NOMO-1 (cell line): ENCODE measurements around the gene FBXL19.
A peak's percentile ranks its signal among the peaks of the same experiment; 100 is the strongest.

Source experiments
- DNase-seq, 2 experiments: peaks; one replicate each; lab custom pipeline; 2025; ENCODE audit not compliant: unreplicated experiment in 2 of 2; lab: John Stamatoyannopoulos, UW

FBXL19 gene

DNA sequence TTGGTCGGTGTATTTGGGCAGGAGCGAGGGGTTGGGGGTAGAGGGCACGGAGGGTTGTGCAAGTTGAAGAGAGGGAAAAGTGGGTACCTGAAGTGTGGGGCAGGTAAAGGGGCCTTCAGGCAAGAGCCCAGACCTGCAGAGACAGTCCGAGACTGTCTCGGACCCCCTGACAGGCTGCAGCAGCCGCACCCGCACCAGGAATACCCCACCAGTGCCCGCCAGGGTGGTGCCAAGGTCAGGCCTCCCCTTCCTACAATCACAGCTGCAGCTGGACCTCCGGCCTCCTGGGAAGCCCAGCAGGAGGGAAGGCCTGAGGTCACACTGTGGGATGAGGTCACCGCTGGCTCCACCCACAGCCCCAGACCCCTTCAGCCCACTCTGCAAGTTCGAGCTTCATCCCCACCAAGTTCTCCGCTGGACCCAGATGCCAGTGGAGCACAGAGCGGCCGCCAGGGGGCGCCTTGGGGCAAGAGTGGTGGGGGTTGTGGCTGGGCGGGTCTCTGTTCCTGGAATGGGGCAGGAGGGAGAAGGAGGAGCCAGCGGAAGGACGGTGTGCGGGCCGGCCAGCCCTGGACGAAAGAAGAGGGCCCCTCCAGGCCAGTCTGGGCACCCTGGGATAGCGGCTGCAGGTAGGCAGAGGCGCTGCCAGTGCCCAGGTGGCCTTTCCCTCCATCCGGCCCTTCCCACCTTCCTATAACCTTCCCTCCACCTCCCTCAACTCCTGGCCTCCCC is 61.5 kb downstream of the FBXL19 start, which contains the start of gene HSD3B7:
Gene HSD3B7, plus strand, starts transcription at position 539 of the 732 bp plus-strand sequence. CDS start 452 bp downstream, outside the sequence.
- peak; percentile 68 to 80 for DNase-seq

DNA sequence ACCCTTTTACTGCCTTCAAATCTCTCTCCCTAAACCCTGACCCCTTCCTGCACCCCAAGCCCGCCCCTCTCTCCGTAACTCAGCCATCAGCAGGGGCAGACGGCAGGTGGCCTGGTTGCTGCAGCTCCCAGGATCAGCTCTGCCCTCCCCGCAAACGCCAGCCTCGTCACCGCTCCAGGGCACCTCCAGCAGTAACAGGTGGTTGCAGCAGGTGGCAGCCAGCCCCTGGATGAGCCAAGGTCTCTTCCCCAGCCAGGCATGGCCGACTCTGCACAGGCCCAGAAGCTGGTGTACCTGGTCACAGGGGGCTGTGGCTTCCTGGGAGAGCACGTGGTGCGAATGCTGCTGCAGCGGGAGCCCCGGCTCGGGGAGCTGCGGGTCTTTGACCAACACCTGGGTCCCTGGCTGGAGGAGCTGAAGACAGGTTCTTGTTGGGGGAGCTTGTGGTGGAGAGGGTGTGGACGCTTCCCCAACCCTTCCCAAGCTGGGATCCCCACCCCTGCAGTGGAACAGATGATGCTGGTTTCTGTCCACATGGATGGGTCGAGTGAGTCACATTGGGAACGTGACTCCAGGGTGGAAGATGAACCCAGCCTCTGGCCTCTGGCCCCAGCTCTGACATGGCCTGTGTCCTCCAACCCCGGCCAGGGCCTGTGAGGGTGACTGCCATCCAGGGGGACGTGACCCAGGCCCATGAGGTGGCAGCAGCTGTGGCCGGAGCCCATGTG is 62.2 kb downstream of the FBXL19 start:
- no peak for DNase-seq

DNA sequence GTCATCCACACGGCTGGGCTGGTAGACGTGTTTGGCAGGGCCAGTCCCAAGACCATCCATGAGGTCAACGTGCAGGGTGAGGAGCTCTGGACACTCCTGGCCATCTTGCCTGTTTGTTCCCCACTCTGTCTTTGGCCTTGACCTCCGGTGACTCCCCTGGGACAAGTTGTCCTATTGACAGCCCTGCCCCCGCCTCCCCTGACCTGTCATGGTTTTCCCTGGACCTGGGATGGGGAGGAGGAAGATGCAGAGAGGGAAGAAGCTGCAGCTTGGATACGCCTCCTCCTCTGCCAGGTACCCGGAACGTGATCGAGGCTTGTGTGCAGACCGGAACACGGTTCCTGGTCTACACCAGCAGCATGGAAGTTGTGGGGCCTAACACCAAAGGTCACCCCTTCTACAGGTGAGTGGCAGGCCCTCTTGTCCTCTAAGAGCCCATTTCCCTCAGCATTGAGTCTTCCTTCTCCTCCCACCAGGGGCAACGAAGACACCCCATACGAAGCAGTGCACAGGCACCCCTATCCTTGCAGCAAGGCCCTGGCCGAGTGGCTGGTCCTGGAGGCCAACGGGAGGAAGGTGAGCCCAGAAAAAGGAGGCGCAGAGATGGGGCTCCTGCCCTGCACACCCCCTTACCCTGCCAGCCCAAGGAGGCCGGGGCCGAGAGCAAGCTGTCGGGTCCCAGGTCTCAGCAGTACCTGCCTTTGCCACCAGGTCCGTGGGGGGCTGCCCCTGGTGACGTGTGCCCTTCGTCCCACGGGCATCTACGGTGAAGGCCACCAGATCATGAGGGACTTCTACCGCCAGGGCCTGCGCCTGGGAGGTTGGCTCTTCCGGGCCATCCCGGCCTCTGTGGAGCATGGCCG is 63.0 kb downstream of the FBXL19 start:
- DNase-seq: no peak

DNA sequence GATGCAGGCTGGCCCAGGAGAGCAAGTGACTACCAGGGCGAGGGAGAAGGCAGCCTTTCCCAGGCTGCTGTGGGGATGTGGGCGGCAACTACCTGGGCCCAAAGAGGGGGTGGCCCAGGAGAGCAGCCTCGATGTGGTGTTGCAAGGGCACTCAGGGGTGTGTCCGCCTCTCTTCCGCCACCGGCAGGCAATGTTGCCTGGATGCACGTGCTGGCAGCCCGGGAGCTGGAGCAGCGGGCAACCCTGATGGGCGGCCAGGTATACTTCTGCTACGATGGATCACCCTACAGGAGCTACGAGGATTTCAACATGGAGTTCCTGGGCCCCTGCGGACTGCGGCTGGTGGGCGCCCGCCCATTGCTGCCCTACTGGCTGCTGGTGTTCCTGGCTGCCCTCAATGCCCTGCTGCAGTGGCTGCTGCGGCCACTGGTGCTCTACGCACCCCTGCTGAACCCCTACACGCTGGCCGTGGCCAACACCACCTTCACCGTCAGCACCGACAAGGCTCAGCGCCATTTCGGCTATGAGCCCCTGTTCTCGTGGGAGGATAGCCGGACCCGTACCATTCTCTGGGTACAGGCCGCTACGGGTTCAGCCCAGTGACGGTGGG is 64.3 kb downstream of the FBXL19 start:
- no peak for DNase-seq

DNA sequence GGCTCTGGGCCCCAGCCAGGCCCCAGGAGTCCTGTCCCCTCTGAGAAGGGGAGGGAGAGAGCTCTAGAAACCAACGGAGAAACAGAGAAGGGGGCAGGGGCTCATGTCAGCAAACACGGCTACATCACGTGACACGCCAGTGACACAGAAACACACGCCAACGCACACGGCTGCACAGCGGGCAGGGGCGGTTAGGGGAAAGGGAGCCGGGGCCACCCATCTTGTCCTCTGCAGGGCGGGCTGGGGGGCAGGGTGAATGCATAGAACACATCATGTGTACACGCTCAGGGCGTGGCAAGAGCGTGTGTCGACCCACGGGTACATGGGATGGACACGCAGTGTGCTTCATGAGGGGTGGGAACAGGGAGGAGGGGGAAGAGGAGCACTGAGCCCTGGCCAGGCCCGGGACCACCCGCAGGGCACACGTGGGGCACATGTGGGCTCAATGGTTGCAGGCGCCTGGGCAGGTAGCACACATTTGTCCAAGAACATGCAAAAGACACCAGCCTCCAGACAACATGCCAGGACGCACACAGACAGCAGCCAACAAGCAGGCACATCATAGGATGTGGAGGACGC is 66.2 kb downstream of the FBXL19 start:
- DNase-seq: no peak

DNA sequence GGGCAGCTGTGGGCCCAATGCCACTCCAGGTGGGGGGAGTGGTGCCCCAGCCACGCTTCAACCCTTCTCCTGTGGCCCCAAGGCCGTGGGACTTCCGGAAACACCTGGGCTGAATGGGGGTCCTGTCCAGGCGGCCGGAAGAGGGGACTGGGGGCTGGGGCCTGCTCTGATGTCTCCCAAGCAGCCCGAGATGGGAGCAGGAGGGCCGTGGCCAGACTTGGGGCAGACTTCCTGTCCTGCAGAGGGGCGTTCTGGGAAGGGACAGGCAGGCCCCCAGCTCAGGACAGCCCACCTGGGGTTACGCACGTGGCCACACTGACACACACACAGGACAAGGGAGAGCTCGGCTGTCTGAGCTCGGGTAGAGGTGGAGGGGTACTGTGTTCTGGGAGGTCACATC is 66.7 kb downstream of the FBXL19 start:
- DNase-seq: no peak

DNA sequence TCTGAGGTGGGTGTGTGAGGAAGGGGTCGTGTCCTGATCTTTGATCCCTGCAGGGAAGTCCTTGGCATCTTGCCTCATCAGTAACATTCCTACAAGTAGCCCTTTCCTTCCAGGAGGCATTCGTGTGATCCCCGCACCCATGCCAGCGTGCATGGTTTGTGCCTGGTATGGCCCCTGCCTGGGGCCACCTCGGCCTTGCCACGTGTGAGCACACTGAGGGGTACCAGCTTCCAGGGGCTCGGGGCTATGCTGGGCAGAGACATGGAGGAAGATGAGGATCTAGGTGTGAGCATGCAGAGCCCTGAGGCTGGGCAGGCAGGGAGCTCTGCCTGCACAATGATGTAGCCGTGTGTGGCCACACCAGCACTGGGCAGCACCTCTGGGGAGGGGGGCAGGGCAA is 67.7 kb downstream of the FBXL19 start:
- DNase-seq: no peak

DNA sequence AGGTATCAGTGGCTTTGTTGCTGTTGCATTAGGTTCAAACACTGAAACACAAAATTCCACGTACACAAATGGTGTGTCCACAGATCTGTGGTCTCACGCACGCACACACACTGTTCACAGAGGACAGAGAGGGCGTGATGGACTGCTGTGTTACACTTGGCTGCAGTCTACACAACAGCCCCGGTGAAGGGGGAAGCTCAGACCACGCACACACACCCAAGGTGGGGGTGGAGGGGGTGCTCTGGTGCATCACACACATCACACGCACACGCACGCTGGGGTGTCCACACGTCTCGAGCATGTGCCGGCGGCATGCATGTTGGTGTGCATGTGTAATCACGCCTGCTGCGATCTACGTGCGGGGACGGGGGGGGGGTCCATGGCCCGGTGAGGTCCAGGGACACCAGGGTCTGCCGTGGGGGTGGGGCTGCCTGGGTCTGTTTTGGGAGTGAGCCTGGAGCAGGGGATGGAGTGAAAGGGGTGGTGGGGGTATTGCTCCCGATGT is 69.0 kb downstream of the FBXL19 start:
- no peak for DNase-seq

DNA sequence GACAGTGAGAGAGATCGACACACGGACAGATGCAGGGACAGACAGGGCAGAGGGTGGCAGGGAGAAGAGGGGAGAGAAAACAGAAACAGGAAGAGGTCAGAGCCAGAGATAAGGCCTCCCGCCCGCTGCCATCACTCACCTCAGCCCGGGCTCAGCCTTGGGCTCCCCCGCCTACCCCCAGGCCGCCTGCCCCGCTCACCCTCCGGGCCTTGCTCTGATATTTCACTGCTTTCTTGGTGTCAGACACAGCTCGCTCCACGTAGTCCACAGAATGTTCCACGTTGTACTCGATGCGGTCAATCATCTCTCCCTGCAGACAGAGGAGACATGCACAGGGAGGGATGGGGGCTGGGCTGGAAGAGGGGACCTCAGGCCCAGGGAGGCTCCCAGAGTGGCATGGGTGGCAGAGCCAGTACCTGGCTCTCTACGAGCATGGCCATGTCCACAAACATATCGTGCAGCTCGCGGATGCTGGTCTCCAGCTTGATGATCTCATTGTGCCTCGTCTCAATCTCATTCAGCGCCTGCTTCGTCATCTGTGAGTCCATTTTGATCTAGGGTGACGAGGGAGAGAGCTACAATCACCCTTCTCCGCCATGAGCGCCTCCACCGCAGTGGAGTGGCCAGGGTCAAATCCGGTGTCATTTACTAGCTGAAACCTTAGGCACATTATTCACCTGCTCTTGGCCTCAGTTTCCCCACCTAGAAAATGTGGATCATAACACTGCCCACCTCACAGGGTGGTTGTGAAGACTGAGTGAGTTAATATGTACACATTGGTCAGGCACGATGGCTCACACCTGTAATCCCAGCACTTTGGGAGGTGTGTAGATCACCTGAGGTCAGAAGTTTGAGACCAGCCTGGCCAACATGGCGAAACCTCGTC is 69.8 kb downstream of the FBXL19 start:
- peak; percentile 43 to 46 for DNase-seq

DNA sequence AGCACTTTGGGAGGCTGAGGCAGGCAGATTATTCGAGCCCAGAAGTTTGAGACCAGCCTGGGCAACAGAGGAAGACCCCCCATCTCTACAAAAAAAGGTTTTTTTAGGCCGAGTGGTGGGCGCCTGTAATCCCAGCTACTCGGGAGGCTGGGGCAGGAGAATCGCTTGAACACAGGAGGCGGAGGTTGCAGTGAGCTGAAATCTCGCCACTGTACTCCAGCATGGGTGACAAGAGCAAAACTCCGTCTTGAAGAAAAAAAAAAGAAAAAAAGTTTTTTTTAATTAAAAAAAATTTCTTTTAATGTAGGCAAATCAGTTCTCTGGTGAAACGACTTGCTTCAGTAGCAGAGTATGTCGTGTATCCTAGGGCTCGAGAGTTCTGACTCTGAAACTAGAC is 72.6 kb downstream of the FBXL19 start:
- DNase-seq: no peak

DNA sequence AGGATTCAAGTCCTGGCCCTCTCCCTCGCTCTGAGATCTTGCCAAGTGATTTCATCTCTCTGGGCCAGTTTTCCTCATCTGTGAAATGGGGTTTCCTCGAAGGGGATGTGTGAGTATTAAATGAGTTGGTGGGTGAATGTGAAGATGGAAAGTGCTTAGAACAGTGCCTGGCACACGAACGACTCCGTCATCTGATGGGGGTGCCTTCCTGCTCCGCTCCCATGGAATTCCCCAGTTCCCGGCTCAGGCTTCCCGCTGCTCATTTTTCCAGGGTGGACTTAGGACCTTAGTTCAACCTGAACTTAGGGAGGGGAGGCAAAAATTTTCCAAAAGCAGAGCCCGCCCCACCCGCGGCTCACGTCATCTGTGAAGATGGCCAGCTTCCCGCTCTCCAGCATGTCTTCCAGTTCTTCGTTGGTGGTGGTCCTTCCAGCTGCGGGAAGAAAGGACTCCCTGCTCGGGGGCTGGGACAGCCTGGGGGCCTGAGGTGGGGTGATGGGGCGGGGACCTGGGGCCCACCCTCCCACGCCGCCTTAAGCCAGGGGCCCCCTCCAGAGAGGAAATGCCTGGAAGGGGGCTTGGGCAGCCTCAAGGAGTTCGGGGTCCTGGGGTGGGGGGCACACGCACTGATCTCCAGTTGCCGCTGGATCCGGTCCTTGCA is 73.1 kb downstream of the FBXL19 start:
- peak; percentile 15 to 36 for DNase-seq

DNA sequence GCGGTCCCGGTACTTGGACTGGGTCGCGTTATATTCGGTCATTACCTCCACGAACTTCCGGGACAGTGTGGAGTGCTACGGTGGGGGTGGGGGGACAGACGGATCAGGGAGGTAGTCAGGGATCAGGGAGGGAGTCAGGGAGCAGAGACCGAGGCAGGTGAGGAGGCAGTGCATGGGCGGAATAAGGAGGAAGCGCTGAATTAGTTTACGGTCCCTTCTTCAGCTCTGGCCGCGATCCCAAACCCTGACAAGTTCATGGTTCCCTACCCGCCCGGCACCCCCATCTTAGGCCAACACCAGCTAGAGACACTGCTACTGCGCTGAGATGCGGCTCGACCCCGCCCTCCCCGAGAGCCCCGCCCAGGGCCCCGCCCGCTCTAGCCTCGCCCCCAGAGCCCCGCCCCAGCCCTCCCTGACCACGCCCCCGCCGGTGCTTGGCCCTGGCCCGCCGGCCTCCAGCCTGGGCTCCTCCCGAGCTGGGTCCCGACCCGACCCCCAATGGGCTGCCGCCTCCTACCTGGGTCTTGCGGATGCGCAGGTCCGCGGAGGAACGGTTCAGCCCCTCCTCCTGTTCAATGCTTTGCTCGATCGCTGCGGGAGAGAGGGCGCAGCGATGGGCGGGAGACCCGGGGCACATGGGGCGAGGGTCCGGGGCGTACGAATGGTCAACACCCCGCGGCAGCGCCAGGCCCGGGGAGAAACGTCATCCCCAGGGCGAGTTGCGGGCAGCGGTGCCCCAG is 73.8 kb downstream of the FBXL19 start:
- peak; percentile 73 to 89 for DNase-seq

DNA sequence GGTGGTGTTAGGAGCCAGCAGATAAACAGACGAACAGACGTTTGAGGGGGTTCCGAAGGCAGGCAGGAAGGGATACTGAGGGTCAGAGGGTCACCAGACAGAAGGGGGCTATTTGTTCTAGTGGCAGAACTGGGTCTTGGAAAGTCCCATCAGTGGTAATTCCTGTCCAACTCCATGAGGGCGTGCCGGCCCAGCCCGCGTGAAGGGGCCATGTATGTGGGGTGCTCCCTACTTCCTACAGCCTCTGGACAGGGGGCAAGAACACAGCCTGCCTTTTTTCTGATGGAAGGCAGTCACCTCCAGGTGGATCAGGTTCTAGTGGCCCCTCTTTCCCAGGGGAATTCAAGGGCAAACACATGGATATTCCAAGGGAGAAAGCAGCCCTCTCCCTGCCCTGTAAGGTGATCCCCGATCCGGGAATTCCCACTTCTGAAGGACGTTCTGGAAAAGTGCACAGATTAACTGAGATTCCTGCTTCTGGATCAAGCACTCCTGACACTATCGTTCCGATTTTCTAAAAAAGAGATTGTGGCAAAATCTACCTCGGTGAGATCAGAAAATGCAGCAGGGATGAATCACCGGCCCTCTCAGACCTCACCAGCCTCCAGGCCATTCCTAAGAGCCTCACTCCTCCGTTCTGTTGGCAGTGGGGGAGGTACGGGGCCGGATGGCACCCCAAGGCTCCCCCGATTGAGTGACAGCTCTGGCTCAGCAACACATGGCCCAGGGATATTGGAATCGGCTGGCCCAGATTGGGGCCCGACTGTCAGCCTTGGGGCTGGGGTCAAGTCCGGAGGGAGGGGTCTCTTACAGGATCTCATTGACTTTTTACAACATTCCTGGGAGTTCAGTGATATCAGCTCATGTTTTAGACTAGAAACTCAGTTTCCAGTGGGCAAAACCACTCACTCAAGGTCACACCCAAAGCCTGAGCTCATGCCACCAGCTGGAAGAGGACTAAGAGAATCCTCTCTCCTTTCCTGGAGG is 74.6 kb downstream of the FBXL19 start:
- no peak for DNase-seq
